K562 (cell line): ENCODE measurements around the gene MCL1. TPM values are rescaled to one million over a fixed set of nuclear protein-coding genes. Genes with fewer than 3 reads are reported as not detected.
A peak's percentile ranks its signal among the peaks of the same experiment; 100 is the strongest.

Source experiments
- ATAC-seq: fragments of 200-7000 bp; cut with Tn5 transposase; 3 replicates; pipeline ENCODE4 v1.9.1; 2020; ENCODE audit warnings: moderate library complexity
- BruUV-seq: library from RNA; stranded (reverse); fragments of 400-500 nt; replicated peaks from 2 replicates; lab custom pipeline; 2021; lab: Mats Ljungman, UMichigan
- CTCF ChIA-PET: fragments of 300-600 bp; formaldehyde crosslinking; extraction: SDS; loops from one replicate; lab custom pipeline; 2021; ENCODE audit warnings: low intra/inter-chr PET ratio; lab: Yijun Ruan, JAX
- POLR2A ChIA-PET: fragments of 300-600, 350-650 bp; sonication (Branson Sonifier 250); formaldehyde crosslinking; extraction: SDS; loops from one replicate; lab custom pipeline; 2021; ENCODE audit warnings: antibody characterized with exemption, inconsistent platforms; lab: Yijun Ruan, JAX
- DNase-seq, 4 experiments: peaks; one replicate each; pipeline versions ENCODE4 v3.0.0 to v3.0.0-alpha.2; 2011 to 2018; ENCODE audit warnings: low spot score in 3 of 4, mixed read lengths in 3 of 4; ENCODE audit errors: extremely low read depth in 1 of 4
- FAIRE-seq: peaks from 2 replicates; lab custom pipeline; 2011; peaks lifted over from hg19 to GRCh38; lab: Jason Lieb, UNC
- H2AFZ ChIP-seq: 2 replicates; pipeline ENCODE4 v1.6.0; 2011; ENCODE audit warnings: low read depth, low read length, control low read depth, inconsistent platforms
- H3K27ac ChIP-seq: fragments of 200-600 bp; 3 replicates; pipeline ENCODE4 v1.8.0; 2011; ENCODE audit warnings: low read depth, mild to moderate bottlenecking, control low read depth, inconsistent platforms, low read length, moderate library complexity, mixed read lengths; ENCODE audit errors: extremely low read depth
- H3K27me3 ChIP-seq, 2 experiments: fragments of 300-600 bp in 1 of 2; 2 replicates in 1 of 2; 3 replicates in 1 of 2; pipeline versions ENCODE4 v1.6.0 to v1.8.0; 2011; ENCODE audit warnings: inconsistent platforms in 2 of 2, low read length in 2 of 2, mild to moderate bottlenecking in 1 of 2, mixed read lengths in 1 of 2, moderate library complexity in 1 of 2; ENCODE audit not compliant: control insufficient read depth in 2 of 2, insufficient read depth in 2 of 2
- H3K36me3 ChIP-seq: fragments of 300-600 bp; 3 replicates; pipeline ENCODE4 v1.8.0; 2011; ENCODE audit warnings: mild to moderate bottlenecking, low read length, inconsistent platforms; ENCODE audit not compliant: control insufficient read depth, insufficient read depth
- H3K4me1 ChIP-seq, 2 experiments: fragments of 200-600 bp in 1 of 2; replicated peaks in 1 of 2; 2 replicates in 1 of 2; 3 replicates in 1 of 2; pipeline versions ENCODE4 v1.5.1 to v1.8.0; 2011; ENCODE audit warnings: inconsistent platforms in 2 of 2, low read length in 2 of 2, mild to moderate bottlenecking in 1 of 2, mixed read lengths in 1 of 2, moderate library complexity in 1 of 2; ENCODE audit not compliant: control insufficient read depth in 2 of 2, insufficient read depth in 2 of 2
- H3K4me2 ChIP-seq: 2 replicates; pipeline ENCODE4 v1.6.1; 2011; ENCODE audit warnings: low read length, control low read depth, inconsistent platforms, mixed read lengths; ENCODE audit not compliant: insufficient read depth
- H3K4me3 ChIP-seq: fragments of 200-600 bp; sonication (generic), shearing (Covaris generic); 2 replicates; pipeline ENCODE4 v1.5.1; 2016; ENCODE audit warnings: control low read depth, inconsistent platforms
- H3K79me2 ChIP-seq: fragments of 200-600 bp; 3 replicates; pipeline ENCODE4 v1.8.0; 2011; ENCODE audit warnings: low read length, inconsistent platforms; ENCODE audit not compliant: control insufficient read depth, insufficient read depth
- H3K9ac ChIP-seq, 2 experiments: 2 replicates each; pipeline versions ENCODE4 v1.6.0 to v1.6.1; 2011; ENCODE audit warnings: low read depth in 2 of 2, low read length in 2 of 2, control low read depth in 1 of 2, inconsistent platforms in 1 of 2, mild to moderate bottlenecking in 1 of 2, mixed read lengths in 1 of 2; ENCODE audit not compliant: insufficient read depth in 1 of 2
- H3K9me1 ChIP-seq: one replicate; pipeline ENCODE4 v1.6.0; 2011; ENCODE audit warnings: inconsistent platforms, mild to moderate bottlenecking, low read length, moderate library complexity; ENCODE audit not compliant: control insufficient read depth, insufficient read depth
- H3K9me3 ChIP-seq: replicated peaks from 2 replicates; pipeline ENCODE4 v1.5.1; 2011; ENCODE audit warnings: low read depth, low read length, inconsistent platforms; ENCODE audit not compliant: control insufficient read depth, insufficient read depth
- H4K20me1 ChIP-seq: replicated peaks from 2 replicates; pipeline ENCODE4 v1.6.1; 2011; ENCODE audit warnings: low read length, inconsistent platforms, mixed read lengths; ENCODE audit not compliant: control insufficient read depth, insufficient read depth
- BRD4 ChIP-seq: fragments of 200-600 bp; sonication (generic); IDR thresholded peaks from 2 replicates; pipeline ENCODE4 v1.6.1; 2017; ENCODE audit warnings: inconsistent platforms
- FOXM1 ChIP-seq, 2 experiments: fragments of 450-650 bp in 1 of 2; sonication (generic) in 1 of 2; formaldehyde crosslinking in 1 of 2; IDR thresholded peaks; 2 replicates each; pipeline versions ENCODE4 v1.6.1 to v1.9.0; 2017 to 2022; ENCODE audit warnings: low read depth in 2 of 2, mild to moderate bottlenecking in 2 of 2, missing genetic modification reagents in 1 of 2, moderate library complexity in 1 of 2
- KHSRP ChIP-seq: fragments of 450-650 bp; IDR thresholded peaks from 2 replicates; pipeline ENCODE4 v1.6.1; 2017
- MCM2 ChIP-seq: fragments of 450-650 bp; IDR thresholded peaks from 2 replicates; pipeline ENCODE4 v1.6.1; 2017; ENCODE audit warnings: low read depth, mild to moderate bottlenecking
- PHTF2 ChIP-seq: fragments of 250-450 bp; sonication (Bioruptor Pico); IDR thresholded peaks from 2 replicates; pipeline ENCODE4 v1.5.0; 2021; ENCODE audit warnings: mild to moderate bottlenecking
- PTRF ChIP-seq: fragments of 450-650 bp; IDR thresholded peaks from 2 replicates; pipeline ENCODE4 v1.6.1; 2016; ENCODE audit warnings: mild to moderate bottlenecking, missing genetic modification characterization, missing compliant biosample characterization
- ZNF197 ChIP-seq: fragments of 200-800 bp; sonication (Bioruptor generic); IDR thresholded peaks from 2 replicates; pipeline ENCODE4 v1.6.1; 2016; ENCODE audit warnings: low read depth, missing genetic modification characterization, missing compliant biosample characterization
- WGBS: fragments of 100-300 bp; shearing (Covaris generic); methylation state at CpG from one replicate; pipeline ENCODE4 v1.1.6; 2016; ENCODE audit warnings: low coverage, mixed read lengths; ENCODE audit not compliant: insufficient coverage; ENCODE audit errors: missing lambda C conversion rate; 5-methylcytosine and 5-hydroxymethylcytosine counted together
- in situ Hi-C: fragments of 300-500 bp; cut with MboI; formaldehyde crosslinking; loops from 4 replicates; pipeline ENCODE4 v1.15.0; 2018; ENCODE audit warnings: inconsistent platforms, mixed read lengths
- intact Hi-C: fragments of 100-400 bp; cut with micrococcal nuclease; formaldehyde crosslinking; loops from 2 replicates; pipeline ENCODE4 v1.14.2; 2022
- polyA plus RNA-seq, 8 experiments: library from polyadenylated mRNA; depleted of rRNA in 4 of 8; stranded (reverse) in 5 of 8; unstranded in 3 of 8; fragments of >200 nt; fragmentation: Nextera tagmentation in 2 of 8; fragmentation: Illumina TruSeq in 1 of 8; extraction: Ambion mirVana in 2 of 8; extraction: Trizol in 1 of 8; gene quantifications; 2 replicates each; pipeline versions ENCODE4 v1.2.1 to v1.2.3, GENCODE V29; 2011 to 2014; ENCODE audit warnings: inconsistent platforms in 1 of 8, missing spikeins in 1 of 8
- total RNA-seq, 7 experiments: library from RNA; depleted of rRNA in 6 of 7; stranded (reverse); fragments of >200 nt in 6 of 7; fragmentation: Illumina TruSeq in 2 of 7; extraction: Trizol in 2 of 7; gene quantifications; 2 replicates each; pipeline versions ENCODE4 v1.2.1 to v1.2.3, GENCODE V29; 2011 to 2021; ENCODE audit warnings: low replicate concordance in 1 of 7
- TF ChIP-seq, protein P1 (sequence below), 2 experiments: IDR thresholded peaks in 1 of 2; conservative IDR thresholded peaks in 1 of 2; 2 replicates each; pipeline ENCODE4 v1.6.1; 2016; ENCODE audit warnings: low read depth in 2 of 2, mild to moderate bottlenecking in 1 of 2, missing compliant biosample characterization in 1 of 2, missing genetic modification characterization in 1 of 2, moderate library complexity in 1 of 2
- TF ChIP-seq, protein P2 (sequence below): fragments of 450-650 bp; formaldehyde crosslinking; IDR thresholded peaks from 2 replicates; pipeline ENCODE4 v1.4.0; 2020; ENCODE audit warnings: mild to moderate bottlenecking, moderate library complexity
- TF ChIP-seq, protein P3 (sequence below): fragments of 450-650 bp; IDR thresholded peaks from 2 replicates; pipeline ENCODE4 v1.6.1; 2018; ENCODE audit warnings: mild to moderate bottlenecking, low read depth; ENCODE audit not compliant: partially characterized antibody
- TF ChIP-seq, protein P4 (sequence below): fragments of 250-450 bp; sonication (Bioruptor Pico); IDR thresholded peaks from 2 replicates; pipeline ENCODE4 v1.4.0; 2020; ENCODE audit warnings: mild to moderate bottlenecking, moderate library complexity

The MCL1 gene
- total and polyA plus RNA-seq, 9 of the 15 experiments (the other 6 are each of a cell fraction or from before 2014, with no cell fraction given): 27.1 to 224 (median 138) TPM

DNA sequence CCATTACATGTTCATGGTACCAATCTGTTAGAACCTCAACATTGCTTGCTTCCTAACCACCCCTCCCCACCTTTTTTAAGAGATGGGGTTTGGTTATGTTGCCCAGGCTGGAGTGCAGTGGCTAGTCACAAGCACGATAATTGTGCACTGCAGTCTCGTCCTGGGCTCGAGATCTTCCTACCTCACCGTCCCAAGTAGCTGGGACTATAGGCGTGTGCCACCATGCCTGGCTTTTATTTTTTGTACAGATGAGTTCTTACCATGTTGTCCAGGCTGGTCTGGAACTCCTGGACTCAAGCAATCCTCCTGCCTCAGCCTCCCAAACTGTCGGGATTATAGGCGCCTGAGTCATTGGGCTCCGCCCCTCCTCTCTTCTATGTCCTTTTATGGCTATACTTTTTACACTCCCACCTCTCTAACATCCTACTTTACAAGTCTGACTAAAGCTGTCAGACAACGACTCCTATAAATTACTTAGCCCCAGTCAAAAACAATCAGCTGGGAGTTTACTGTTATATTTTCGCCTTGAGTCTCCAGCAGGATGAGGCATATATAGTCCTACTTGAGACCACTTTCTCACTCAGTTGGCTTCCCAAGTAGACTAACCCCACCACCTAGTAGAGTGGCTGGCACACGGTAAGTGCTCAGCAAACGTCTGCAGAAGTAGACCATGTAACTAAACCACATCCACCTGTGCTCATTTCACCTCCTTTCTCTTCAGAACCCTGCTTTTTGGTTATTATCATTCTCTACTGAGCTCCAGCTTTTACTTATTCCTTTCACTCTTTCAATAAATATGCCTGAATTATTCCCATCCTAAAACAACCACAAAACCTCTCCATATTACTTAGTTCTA lies 36.2 kb upstream of the MCL1 start:
- CTCF ChIA-PET: no interaction called here
- POLR2A ChIA-PET: interaction anchor here (0.6 to 3.1 kb wide), 11 partner anchors 10 to 78 kb away, joined by 3 to 22 read pairs (median 4); partner anchors contain the start of genes ENSA and MCL1
- 38% methylated on average over 12 of the region's 12 CpGs for WGBS
- no peaks in the 10 kb centered on the region for H3K27me3 ChIP-seq
- peaks cover 59% of the 10 kb centered on the region for H3K36me3 ChIP-seq
- H2AFZ ChIP-seq: no peak overlapping the region
- peaks cover 37 to 64% of the 10 kb centered on the region in 2 experiments for H3K4me1 ChIP-seq
- no peaks in the 10 kb centered on the region for H4K20me1 ChIP-seq
- intact Hi-C loops: loop anchor here (5.0 to 10.0 kb wide), 2 partner anchors 197 to 359 kb away; partner anchors contain the start of gene CERS2
- peak; percentile 66 for ATAC-seq
- peak overlapping the region; percentile 94 for H3K27ac ChIP-seq
- DNase-seq: peak in 2 of 4 experiments; percentile 65 to 79
- peak overlapping the region; percentile 28; the same call in 1 of the 2 replicates for H3K4me2 ChIP-seq
- peak; percentile 42 for FAIRE-seq
- in situ Hi-C loops: no loop called here
- H3K79me2 ChIP-seq: peaks cover 22% of the 10 kb centered on the region; the same call in 2 of the 3 replicates
- BruUV-seq: no TSS peak
- H3K9me3 ChIP-seq: no peaks in the 10 kb centered on the region
- no peak overlapping the region for H3K4me3 ChIP-seq
- H3K9ac ChIP-seq: peak overlapping the region in 1 of 2 experiments; percentile 63; a peak in 2 of 4 replicates
- H3K9me1 ChIP-seq: no peaks in the 10 kb centered on the region
- TF ChIP-seq, protein P1, sequence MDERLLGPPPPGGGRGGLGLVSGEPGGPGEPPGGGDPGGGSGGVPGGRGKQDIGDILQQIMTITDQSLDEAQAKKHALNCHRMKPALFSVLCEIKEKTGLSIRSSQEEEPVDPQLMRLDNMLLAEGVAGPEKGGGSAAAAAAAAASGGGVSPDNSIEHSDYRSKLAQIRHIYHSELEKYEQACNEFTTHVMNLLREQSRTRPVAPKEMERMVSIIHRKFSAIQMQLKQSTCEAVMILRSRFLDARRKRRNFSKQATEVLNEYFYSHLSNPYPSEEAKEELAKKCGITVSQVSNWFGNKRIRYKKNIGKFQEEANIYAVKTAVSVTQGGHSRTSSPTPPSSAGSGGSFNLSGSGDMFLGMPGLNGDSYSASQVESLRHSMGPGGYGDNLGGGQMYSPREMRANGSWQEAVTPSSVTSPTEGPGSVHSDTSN (CRISPR knock-in tag; IDR thresholded peaks at IDR 0.05; ENCODE audit: low read depth): no peak
- TF ChIP-seq, protein P1 (tag; conservative IDR thresholded peaks at IDR 0.05; ENCODE audit: low read depth): peak; percentile 90
- TF ChIP-seq, protein P2, sequence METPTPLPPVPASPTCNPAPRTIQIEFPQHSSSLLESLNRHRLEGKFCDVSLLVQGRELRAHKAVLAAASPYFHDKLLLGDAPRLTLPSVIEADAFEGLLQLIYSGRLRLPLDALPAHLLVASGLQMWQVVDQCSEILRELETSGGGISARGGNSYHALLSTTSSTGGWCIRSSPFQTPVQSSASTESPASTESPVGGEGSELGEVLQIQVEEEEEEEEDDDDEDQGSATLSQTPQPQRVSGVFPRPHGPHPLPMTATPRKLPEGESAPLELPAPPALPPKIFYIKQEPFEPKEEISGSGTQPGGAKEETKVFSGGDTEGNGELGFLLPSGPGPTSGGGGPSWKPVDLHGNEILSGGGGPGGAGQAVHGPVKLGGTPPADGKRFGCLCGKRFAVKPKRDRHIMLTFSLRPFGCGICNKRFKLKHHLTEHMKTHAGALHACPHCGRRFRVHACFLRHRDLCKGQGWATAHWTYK (CRISPR knock-in tag): peak; percentile 76
- no peak for TF ChIP-seq BRD4
- TF ChIP-seq FOXM1 (IDR thresholded peaks at IDR 0.05; ENCODE audit: low read depth): no peak
- TF ChIP-seq FOXM1 (CRISPR knock-in tag; IDR thresholded peaks at IDR 0.05; ENCODE audit: low read depth): no peak
- peak; percentile 50; the same call in 1 of the 2 replicates for TF ChIP-seq PTRF
- TF ChIP-seq KHSRP: no peak
- TF ChIP-seq, protein P3, sequence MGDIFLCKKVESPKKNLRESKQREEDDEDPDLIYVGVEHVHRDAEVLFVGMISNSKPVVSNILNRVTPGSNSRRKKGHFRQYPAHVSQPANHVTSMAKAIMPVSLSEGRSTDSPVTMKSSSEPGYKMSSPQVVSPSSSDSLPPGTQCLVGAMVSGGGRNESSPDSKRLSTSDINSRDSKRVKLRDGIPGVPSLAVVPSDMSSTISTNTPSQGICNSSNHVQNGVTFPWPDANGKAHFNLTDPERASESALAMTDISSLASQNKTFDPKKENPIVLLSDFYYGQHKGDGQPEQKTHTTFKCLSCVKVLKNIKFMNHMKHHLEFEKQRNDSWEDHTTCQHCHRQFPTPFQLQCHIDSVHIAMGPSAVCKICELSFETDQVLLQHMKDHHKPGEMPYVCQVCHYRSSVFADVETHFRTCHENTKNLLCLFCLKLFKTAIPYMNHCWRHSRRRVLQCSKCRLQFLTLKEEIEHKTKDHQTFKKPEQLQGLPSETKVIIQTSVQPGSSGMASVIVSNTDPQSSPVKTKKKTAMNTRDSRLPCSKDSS: no peak
- TF ChIP-seq, protein P4, sequence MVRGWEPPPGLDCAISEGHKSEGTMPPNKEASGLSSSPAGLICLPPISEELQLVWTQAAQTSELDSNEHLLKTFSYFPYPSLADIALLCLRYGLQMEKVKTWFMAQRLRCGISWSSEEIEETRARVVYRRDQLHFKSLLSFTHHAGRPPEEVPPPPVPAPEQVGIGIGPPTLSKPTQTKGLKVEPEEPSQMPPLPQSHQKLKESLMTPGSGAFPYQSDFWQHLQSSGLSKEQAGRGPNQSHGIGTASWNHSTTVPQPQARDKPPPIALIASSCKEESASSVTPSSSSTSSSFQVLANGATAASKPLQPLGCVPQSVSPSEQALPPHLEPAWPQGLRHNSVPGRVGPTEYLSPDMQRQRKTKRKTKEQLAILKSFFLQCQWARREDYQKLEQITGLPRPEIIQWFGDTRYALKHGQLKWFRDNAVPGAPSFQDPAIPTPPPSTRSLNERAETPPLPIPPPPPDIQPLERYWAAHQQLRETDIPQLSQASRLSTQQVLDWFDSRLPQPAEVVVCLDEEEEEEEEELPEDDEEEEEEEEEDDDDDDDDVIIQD (CRISPR knock-in tag): no peak
- no peak for TF ChIP-seq MCM2
- TF ChIP-seq PHTF2 (CRISPR knock-in tag): no peak
- TF ChIP-seq ZNF197 (CRISPR knock-in tag): peak; percentile 68; the same call in 1 of the 2 replicates
